ENCODE measurements around the gene MAOA.

The MAOA gene

GRCh38 chrX:43688586-43688985 is 32.5 kb downstream of the MAOA start:
- peak overlapping the region; percentile 75 for H3K27ac ChIP-seq
- ChIA-PET POLR2A (ENCODE audit: low non-redundant PET) (no interaction called here), CTCF (interaction anchor here (0.7 kb wide), 2 partner anchors 24 to 82 kb away, joined by 4 to 8 read pairs; no protein-coding TSS in a partner anchor)
- no peak for TF ChIP-seq CTCF (conservative IDR thresholded peaks at IDR 0.05; ENCODE audit: low read depth)
- no peak for DNase-seq (ENCODE audit: low spot score)

DNA sequence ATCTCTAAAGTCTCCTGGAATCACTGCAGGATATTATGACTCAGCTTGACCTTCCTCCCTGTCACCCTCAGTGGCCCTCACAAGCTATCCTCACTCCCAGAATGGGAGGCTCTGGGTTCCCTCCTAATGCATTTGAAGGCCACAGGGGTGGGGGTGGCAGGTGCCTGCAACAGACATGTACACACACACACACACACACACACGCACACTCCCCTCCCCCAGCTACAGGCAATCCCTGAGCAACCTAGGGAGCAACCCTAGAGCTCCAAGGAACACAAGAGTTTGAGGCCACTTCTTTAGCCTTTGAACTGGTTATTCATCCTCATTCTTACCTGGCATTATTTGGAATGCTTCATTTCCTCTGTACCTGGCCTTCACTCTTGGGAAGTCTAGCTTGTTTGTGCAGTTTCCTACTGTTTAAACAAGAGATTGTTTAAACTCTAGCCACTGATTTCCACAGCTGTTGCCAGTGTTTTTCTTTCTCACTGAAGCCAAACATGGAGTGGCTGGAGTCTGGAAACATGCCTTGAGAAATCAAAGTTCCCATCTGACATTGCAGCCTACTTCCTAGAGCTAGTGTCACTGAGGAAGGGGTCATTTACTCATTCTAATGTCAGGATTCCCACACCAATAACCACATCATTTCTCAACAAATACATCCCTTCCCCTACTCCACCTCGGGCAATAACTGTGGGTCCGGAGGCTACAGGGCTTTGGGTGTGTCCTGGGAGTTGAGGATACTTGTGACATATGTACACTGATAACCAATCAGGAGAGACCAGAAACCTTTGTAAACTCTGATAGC is 37.7 kb downstream of the MAOA start:
- ChIA-PET CTCF (no interaction called here), POLR2A (ENCODE audit: low non-redundant PET) (no interaction called here)
- TF ChIP-seq CTCF (conservative IDR thresholded peaks at IDR 0.05; ENCODE audit: low read depth): no peak
- DNase-seq (ENCODE audit: low spot score): no peak
- H3K27ac ChIP-seq: no peak overlapping the region

DNA sequence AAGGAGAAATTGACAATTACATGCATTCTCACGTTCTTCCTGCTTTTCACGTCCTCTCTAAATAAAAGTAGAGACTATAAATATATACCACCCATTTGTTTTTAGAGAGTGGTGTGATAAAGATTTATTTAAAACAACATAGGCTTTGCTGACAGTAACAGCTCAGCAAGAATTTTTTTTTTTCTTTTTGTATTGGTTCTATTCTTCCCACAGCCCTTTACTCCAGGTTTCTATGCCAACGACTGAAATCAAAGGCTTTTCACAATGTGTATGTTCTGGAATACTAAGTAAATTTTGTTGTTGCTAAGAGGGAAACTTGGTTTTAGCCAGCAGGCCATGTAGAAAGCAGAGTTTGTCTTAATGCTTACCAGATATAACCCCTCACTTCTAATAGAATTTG is 43.4 kb downstream of the MAOA start:
- POLR2A ChIA-PET (ENCODE audit: low non-redundant PET): no interaction called here
- no peak for DNase-seq (ENCODE audit: low spot score)
- CTCF ChIA-PET: no interaction called here
- no peak overlapping the region for H3K27ac ChIP-seq
- no peak for TF ChIP-seq CTCF (conservative IDR thresholded peaks at IDR 0.05; ENCODE audit: low read depth)

DNA sequence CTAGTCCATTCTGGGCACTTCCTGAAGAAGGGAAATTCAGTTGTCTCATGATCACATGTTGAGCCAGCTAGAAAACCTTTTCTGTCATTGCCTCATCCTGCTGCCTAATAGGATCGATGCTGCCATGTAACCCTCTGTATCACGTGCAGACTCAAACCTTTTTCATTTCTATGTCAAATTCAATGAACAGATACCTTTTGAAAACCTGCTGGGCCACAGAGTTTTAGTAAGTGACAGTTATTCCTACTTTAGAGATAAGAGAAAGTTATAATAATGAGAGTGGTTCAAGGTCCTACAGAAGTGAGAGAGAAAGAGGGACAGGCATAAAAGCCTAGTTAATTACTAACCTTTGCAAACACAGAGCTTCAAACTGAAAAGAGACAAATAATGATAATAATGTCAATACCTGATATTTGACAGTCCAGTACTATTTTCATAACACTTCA is 46.0 kb downstream of the MAOA start:
- POLR2A ChIA-PET (ENCODE audit: low non-redundant PET): no interaction called here
- no peak overlapping the region for H3K27ac ChIP-seq
- no peak for TF ChIP-seq CTCF (conservative IDR thresholded peaks at IDR 0.05; ENCODE audit: low read depth)
- CTCF ChIA-PET: no interaction called here
- DNase-seq (ENCODE audit: low spot score): no peak

DNA sequence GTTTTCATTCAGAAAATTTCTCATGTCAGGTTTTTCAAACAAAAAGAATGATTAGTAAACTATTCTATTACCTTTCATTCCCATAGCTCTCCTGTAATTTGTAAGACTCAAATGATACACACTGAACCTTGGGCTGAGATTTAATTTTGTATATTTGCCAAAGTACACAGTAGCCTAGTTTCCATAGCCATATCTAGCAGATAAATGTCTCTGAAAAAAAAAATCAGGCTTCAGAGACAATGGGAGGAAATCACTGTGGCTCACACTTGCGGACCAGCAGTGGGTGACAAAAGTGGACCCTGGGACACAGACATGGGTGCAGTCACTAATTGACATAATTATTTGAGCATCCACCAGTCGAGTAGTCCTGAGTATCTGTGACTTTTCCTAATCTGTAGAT is 46.6 kb downstream of the MAOA start:
- no peak overlapping the region for H3K27ac ChIP-seq
- POLR2A ChIA-PET (ENCODE audit: low non-redundant PET): no interaction called here

DNA sequence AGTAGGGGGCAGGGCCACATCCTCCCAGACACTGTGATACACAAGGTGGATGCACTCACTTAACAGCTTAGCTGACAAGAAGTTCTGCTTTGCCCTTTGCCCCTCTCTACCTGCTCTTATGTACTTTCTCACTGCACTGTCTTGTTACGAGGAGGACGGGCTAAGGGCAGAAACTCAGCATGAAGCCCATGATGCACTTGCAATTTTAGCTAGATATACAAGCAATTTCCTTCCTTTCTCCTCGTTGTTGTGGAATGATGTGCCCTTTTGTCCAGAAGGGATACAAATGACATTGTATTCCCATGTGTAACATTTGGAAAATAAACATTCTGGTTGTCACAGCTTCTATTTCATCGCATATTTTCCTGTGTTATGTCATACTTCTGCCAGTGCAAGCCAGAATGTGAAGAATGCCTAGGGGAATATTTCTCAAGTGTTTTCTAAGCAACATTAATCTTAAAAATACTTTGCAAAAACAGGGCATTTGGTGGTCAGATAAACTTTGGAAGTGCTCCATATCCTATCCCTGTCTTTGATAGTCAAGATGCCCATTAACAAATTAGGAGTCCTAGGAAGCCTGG is 47.2 kb downstream of the MAOA start:
- ChIA-PET POLR2A (ENCODE audit: low non-redundant PET) (no interaction called here), CTCF (interaction anchor here (0.7 kb wide), 1 partner anchor 11 kb away, joined by 6 read pairs; no protein-coding TSS in a partner anchor)
- no peak for DNase-seq (ENCODE audit: low spot score)
- H3K27ac ChIP-seq: no peak overlapping the region
- TF ChIP-seq CTCF (conservative IDR thresholded peaks at IDR 0.05; ENCODE audit: low read depth): no peak

More for the DNA sequence above, 46.6 kb downstream of the MAOA start:
- no peak for TF ChIP-seq CTCF (conservative IDR thresholded peaks at IDR 0.05; ENCODE audit: low read depth)
- DNase-seq (ENCODE audit: low spot score): no peak
- CTCF ChIA-PET: no interaction called here

Data from RWPE1 (cell line).